HG02763 (cell line): ENCODE measurements around the gene COTL1.

ENCODE experiments used
- ATAC-seq: cut with Tn5 transposase; IDR thresholded peaks from one replicate; pipeline ENCODE4 v1.9.1; 2021; ENCODE audit warnings: mild to moderate bottlenecking, moderate library complexity; ENCODE audit not compliant: unreplicated experiment

The COTL1 gene

DNA sequence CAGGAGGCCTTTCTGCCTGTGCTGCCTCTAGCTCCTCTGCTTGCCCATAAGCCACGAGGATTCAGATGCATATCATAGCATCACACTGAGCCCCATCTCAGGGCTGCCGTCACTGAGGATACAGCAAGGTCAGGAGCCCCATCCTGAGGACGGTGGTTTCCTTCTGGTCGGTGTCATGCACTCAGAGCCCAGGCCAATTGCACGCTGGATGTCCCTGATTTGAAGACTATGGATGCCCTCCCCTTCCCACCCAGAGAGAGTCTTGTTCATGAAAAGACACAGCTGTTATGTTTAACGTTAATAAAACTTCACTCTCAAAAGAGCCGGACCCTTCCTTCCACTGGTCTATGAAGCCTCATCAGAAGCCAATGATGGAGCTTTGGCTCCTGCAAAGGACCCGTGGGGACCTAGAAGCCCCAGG lies 19.9 kb downstream of the COTL1 start:
- no peak for ATAC-seq

DNA sequence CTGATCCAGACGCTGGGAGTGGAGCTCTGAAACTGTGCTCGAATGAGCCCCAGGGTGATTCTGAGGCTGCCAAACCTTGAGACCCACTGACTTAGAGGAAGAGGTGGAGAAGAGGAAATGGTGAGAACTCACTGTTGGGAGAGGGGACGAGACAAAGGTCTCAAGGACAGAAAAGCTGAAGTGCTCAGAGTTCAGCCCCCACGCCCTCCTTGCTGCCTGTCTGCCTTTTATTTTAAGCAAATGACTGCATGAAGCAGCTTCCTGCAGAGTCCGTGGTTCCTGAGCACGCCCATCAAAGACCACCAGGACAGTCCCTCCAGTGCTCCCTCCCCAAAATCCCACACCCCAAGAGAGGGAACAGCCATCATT lies 20.4 kb downstream of the COTL1 start:
- ATAC-seq: no peak

GRCh38 chr16:84596801-84597527 lies 20.9 kb downstream of the COTL1 start:
- no peak for ATAC-seq

DNA sequence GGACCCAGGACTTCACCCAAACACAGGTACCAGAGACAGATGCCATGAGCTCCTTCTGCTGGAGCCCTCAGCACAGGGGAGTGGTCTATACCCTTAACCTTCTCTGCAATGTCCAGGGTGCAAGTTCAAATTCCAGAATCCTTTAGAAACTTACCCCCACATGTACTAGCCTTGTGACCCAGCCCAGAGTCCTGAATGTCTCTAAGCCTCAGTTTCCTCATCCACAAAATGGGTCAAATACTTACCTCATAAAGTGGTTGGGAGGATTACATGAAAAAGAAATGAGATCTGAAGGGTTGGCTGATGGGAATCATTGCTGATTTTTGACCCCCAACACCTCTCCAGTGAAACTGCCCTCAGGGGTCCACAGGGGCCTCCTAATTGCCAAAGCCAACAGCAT lies 21.7 kb downstream of the COTL1 start:
- ATAC-seq: no peak

GRCh38 chr16:84595052-84595481 lies 22.8 kb downstream of the COTL1 start:
- ATAC-seq: no peak

DNA sequence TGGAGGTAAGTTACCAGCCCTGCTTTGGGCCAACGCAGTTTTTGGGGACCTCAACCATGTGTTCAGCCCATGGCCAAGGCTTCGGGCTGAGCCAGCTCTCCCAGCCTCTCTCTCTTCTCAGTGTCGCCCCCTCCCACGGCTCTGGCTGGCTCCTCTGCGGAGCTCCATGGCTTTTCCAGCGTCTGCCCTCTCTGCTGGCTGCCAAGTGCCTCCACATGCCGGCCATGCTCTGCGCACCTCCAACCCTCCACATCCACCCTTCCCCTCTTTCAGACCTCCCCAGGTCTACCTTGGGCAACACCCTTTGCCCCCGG lies 23.2 kb downstream of the COTL1 start:
- ATAC-seq: peak; percentile 1

- ATAC-seq: peak; percentile 83
Measured at GRCh38 chr16:84593825-84594724, 23.8 kb downstream of the COTL1 start.

DNA sequence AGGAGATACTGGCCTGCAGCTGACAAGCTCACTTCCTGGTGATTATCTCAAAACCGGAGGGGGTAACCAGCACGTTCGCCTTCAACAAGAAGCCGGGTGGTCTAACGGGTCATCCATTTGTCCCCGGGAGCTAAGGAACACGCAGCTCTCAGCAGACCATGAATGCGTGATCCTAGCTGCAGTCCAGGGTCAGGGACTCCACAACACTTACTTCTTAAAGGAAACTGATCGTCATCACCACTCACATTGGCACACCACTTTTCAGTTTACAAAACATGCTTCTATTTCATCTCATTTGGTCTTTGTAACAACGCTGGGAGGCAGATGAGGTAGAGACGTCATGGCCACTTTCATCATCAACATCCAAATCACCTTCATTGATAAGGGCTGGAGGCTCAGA lies 25.2 kb downstream of the COTL1 start:
- no peak for ATAC-seq

DNA sequence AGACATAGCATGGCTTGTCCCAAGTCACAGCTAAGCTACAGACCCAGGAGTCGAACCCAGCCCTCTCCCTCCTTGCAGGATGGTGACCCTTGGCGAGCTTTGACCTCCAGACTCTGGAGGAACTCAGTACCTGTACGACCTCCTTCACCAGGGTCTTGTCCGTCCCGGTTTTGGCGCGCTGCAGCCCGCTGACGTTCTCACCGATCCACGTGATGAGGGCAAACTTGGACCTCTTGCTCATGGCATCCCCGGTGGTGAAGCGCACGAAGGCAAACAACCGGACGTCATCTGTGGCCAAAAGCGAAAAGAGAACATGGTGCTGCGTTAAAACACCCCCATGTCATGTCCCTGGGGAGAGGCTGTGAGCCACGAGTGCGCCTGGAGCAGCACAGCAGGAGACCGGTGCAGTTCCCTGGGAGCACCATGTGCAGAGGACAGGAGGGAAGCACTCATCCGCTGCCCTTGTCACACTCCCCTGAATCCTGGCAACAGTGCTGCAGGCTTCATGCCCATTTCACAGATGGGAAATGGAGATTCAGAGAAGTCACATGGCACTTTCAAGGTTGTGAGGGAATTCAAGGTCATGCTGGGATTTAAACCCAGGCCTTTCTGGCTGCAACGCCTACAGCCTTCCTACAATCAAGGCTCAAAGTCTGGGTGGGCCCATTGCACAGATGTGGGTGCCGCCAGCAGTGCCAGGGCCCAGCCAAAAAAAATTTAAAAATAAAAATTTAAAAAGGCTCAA lies 27.7 kb downstream of the COTL1 start:
- no peak for ATAC-seq

GRCh38 chr16:84588991-84589390 lies 28.9 kb downstream of the COTL1 start:
- ATAC-seq: no peak

DNA sequence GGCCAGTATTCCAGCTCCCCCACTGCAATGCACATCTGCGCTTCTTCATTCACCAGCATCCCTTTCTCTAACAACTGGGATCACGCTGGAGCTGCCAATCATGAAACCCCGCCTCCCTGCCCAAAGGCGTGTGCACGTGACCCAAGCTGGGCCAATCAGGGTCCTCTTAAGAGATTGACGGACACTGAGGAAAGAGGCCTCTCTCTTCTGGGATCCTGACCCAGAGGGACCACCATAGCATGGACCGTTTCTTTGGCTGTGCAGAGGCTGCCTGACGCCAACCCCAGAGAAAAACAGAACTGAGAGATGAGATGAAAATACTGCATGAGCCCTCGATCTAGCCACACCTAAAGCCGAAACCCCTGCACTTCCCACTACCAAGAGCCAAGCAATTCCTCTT lies 32.0 kb downstream of the COTL1 start:
- ATAC-seq: no peak

DNA sequence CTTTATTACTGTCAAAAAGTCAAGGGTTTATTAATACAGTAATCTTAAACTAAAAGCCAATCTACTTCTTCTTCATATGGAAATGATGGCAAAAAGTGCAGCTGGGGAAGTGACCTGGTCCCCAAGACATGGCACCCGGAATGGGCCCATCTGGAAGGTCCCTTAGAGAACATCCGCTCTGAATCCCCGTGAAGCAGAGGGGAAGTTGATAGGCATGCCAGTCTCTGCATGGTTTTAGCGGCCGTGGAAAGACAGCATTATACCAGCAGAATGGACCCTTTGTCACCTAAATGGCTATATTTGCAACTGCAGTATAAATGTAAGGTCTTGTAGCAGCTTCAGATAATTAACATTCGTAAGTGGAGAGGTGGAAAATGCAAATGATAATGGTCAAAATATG lies 32.4 kb downstream of the COTL1 start:
- no peak for ATAC-seq

DNA sequence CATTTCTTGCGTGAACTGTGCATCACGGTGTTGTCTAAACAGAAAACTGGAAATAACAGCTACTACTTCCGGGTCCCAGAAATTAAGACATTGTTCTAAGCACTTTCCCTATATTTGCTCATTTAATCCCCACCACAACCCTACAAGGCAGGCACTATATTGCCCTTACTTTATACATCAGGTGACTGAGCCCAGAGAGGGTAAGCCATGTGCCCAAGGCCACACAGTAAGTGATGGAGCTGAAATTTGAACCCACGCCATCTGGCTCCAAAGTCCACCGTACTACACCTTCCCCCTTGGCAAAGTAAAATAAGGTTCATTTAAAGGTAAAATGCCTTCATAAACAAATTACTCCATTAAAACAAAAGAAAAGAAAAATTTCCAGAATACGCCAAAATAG lies 33.2 kb downstream of the COTL1 start:
- no peak for ATAC-seq

GRCh38 chr16:84583995-84584394 lies 33.9 kb downstream of the COTL1 start:
- no peak for ATAC-seq

DNA sequence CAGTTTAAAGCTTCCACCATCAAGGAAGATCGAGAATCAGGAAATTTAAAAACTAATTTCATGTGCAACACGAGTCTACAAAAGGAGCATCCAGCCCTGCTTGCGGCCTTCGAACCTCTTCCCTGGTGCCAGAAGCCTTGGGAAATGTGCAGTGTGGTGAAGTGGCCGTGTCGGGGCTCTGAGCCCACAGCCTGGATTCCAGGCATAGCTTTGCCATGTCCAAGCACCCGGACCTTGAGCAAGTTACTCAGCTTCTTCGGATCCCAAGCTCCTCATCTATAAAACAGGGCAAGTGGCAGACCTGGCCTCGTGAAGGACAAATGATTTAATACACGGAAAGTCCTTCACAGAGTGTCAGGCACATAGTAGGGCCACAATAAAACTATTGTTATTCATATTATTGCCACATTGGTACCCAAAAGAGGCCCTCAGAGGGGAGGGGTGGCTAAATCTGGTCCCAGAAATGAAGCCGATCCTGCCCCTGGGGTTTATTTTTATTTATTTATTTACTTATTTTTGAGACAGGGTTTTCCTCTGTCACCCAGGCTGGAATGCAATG lies 34.8 kb downstream of the COTL1 start:
- no peak for ATAC-seq

GRCh38 chr16:84581158-84581557 lies 36.7 kb downstream of the COTL1 start:
- ATAC-seq: no peak

GRCh38 chr16:84579936-84580335 lies 37.9 kb downstream of the COTL1 start:
- ATAC-seq: no peak

DNA sequence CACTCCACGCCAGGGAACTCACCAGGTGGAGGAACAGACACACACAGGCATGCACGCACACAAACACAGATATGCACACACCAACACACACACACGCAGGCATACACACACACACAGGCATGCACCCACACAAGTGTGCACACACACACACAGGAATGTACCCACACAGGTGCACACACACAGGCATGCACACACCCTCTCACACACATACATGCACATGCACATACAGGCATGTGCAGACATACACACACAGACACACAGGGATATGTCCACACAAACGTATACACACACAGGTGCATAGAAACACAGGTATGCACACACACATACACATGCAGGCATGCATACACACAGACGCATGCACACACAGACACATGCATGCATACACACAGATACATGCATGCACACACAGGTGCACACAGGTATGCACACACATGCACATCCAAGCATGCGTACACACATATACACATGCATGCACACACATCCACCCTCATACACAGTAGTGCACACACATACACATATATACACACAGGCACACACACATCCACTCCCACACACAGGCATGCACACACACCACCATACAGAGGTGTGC lies 39.2 kb downstream of the COTL1 start:
- ATAC-seq: no peak

DNA sequence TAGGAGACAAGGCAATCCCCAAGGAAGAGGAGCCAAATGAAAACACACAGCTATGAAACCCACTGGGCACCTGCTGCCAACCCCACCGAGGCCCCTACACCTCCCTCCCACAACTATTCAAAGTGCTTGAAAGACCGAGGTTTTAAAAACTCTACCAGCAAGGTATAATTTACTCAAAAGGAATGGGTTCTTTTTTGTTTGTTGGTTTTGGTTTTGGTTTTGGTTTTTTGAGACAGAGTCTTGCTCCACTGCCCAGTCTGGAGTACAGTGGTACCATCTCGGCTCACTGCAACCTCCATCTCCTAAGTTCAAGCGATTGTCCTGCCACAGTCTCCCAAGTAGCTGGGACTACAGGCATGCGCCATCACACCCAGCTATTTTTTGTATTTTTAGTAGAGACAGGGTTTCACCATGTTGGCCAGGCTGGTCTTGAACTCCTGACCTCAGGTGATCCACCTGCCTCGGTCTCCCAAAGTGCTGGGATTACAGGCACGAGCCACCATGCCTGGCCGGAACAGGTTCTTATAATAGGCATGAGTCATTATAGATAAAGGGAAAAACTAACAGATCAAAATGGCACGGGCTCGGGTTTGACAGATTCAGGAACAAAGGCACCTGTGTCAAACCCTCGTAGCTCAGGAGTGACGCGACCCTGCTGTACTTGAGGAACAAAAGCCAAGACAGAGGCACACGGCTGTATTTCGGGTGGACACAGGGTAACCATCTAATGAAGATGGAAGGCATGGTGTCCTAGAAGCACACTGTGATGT lies 40.7 kb downstream of the COTL1 start:
- no peak for ATAC-seq

DNA sequence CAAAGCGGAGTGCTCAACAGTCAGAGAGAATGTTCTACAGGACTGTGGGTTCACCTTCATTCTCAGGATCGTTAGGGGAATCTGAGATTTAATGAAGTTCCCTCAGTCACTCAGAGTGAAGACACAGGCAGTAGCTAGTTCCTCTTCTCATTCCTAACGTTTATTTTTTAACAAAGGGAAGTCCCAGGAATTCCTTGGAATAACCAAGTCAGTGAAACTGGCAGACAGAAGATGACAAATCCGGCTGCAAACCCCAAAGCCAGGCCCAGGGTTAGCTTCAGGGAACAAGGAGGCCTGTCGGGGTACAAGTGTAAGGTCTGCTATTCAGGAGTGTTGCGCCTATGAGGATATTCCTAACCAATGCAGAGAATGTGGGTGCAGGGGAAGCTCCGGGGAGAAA lies 42.0 kb downstream of the COTL1 start:
- ATAC-seq: no peak
